A549 treated with GW870086 at 1 μM for 4 hours (cell line): ENCODE measurements around the gene OSTN. TPM values are rescaled to one million over a fixed set of nuclear protein-coding genes. Genes with fewer than 3 reads are reported as not detected.

Experiments
- total RNA-seq: library from RNA; stranded (reverse); fragments of 200-300 nt; extraction: Qiagen RNA extraction; gene quantifications from 5 replicates; pipeline ENCODE4 v1.2.3, GENCODE V29; 2022; ENCODE audit warnings: low read depth

The OSTN gene
- total RNA-seq = not detected in 5 replicates

GRCh38 chr3:191198932-191199331 is at the start of gene OSTN:
OSTN (plus strand) TSS chr3:191199241; CDS start chr3:191212533, 13,292 bp downstream.

Other genes starting within 250 kb of the OSTN start
- gene CCDC50, start 130.2 kb downstream of the OSTN start, total RNA-seq = 22.5 to 29.2 TPM (median 27.7 TPM) in 5 replicates
- gene UTS2B, start 131.3 kb downstream of the OSTN start, total RNA-seq = not detected in 5 replicates